ENCODE data around the gene ITPA.

ITPA gene

GRCh38 chr20:3193806-3194616 lies 15.3 kb upstream of the ITPA start:
- Histone ChIP-seq H3K36me3 (ENCODE audit: control insufficient read depth in 1 of 2, insufficient read depth in 2 of 2, low read length in 2 of 2) (peaks cover 58 to 72% of the 10 kb centered on the region in 2 donors), H3K27ac (ENCODE audit: low read length) (no peak overlapping the region), H3K27me3 (ENCODE audit: low read depth, low read length) (no peaks in the 10 kb centered on the region), H3K9me3 (ENCODE audit: control insufficient read depth in 1 of 2, low read length in 2 of 2) (no peaks in the 10 kb centered on the region), H3K4me3 (ENCODE audit: low read depth in 1 of 2, low read length in 2 of 2) (no peak overlapping the region), H3K4me1 (ENCODE audit: control insufficient read depth in 1 of 2, insufficient read depth in 2 of 2, low read length in 2 of 2) (no peaks in the 10 kb centered on the region)

DNA sequence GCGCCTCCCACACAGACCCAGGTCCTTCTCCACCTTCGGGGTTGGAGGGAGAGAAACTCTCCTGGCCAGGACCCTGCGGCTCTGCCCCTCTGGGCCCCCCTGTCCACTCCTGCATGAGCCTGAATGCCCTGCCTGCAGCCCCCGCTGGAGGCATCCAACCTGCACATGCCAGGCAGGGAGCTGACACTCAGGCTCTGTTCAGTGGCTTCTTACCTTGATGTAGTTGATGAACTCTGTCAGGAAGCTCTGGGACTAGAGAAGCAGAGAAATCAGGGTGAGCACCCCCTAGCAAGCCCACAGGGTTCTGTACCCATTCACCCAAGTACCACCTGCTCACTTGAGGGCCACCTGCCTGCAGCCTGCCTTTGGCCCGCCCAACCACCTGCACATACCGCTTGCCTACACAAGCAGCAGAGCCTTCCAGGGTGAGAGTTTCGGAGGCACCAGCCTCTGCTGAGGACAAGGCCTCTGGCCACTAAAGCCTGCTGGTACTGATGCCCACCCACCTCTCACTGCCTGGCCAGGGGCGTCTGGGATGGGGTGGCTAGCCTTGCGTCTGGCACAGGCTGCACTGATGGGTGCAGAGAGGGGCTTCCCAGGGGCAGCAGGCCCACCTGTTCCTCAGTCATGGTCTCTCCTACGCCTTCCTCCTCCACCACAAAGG lies 14.5 kb upstream of the ITPA start:
- H3K4me1 ChIP-seq (ENCODE audit: control insufficient read depth in 1 of 2, insufficient read depth in 2 of 2, low read length in 2 of 2), result no peaks in the 10 kb centered on the region
- no peaks in the 10 kb centered on the region for H3K9me3 ChIP-seq (ENCODE audit: control insufficient read depth in 1 of 2, low read length in 2 of 2)
- H3K27me3 ChIP-seq (ENCODE audit: low read depth, low read length), result no peaks in the 10 kb centered on the region
- no peak overlapping the region for H3K27ac ChIP-seq (ENCODE audit: low read length)
- peaks cover 64 to 76% of the 10 kb centered on the region in 2 donors for H3K36me3 ChIP-seq (ENCODE audit: control insufficient read depth in 1 of 2, insufficient read depth in 2 of 2, low read length in 2 of 2)
- no peak overlapping the region for H3K4me3 ChIP-seq (ENCODE audit: low read depth in 1 of 2, low read length in 2 of 2)

DNA sequence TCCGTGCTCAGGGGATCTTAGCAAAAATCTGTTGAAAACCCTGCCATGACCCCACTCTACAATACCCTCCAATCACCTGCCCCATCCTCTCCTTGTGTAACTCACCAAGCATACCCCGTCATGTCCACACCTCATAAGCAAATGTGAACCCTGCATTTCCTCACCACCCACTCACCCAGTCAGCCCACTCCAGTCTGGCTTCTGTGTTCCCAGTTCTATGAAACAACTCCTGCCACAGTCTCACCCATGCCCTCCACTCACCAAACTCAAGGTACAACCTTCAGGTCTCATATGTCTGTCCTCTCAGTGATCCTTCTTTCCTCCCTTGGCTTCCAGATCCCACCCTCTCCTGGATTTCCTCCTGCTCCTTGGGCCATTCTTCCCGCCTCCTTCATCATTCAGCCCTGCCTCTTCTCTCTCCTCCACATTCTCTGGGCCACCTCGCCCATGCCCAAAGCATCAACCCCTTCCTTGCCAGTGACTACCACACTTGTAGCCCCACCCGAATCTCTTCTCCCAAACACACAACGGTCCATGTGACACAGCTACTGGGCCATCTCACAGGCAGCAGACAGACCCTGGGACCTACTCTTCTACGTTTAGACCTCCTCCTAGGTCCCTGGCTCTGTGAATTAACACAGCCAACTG lies 13.6 kb upstream of the ITPA start:
- no peak overlapping the region for H3K27ac ChIP-seq (ENCODE audit: low read length)
- H3K4me1 ChIP-seq (ENCODE audit: control insufficient read depth in 1 of 2, insufficient read depth in 2 of 2, low read length in 2 of 2), result no peaks in the 10 kb centered on the region
- no peaks in the 10 kb centered on the region for H3K9me3 ChIP-seq (ENCODE audit: control insufficient read depth in 1 of 2, low read length in 2 of 2)
- peaks cover 65 to 75% of the 10 kb centered on the region in 2 donors for H3K36me3 ChIP-seq (ENCODE audit: control insufficient read depth in 1 of 2, insufficient read depth in 2 of 2, low read length in 2 of 2)
- H3K27me3 ChIP-seq (ENCODE audit: low read depth, low read length), result no peaks in the 10 kb centered on the region
- no peak overlapping the region for H3K4me3 ChIP-seq (ENCODE audit: low read depth in 1 of 2, low read length in 2 of 2)

DNA sequence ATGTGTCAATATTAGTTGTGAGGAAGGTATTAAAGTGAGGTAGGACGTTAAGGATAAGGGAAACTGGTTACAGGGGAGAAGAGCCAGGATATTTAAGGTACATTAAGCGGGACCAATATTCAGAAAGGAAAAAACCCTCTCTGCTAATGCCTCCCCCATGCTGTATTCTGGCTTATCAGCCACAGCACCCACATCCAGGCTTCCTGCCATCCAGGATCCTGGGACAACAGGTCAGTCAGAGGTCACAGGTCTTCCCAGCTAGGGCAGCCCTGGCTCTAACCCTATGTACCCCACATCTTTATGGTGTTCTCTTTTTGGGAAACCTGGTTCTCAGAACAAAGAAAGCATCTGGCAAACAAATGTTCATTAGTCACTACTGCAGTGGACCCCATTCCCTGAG lies 10.1 kb upstream of the ITPA start:
- Histone ChIP-seq H3K4me1 (ENCODE audit: control insufficient read depth in 1 of 2, insufficient read depth in 2 of 2, low read length in 2 of 2) (peaks cover 0 to 10% of the 10 kb centered on the region in 2 donors), H3K36me3 (ENCODE audit: control insufficient read depth in 1 of 2, insufficient read depth in 2 of 2, low read length in 2 of 2) (peaks cover 33 to 41% of the 10 kb centered on the region in 2 donors), H3K4me3 (ENCODE audit: low read depth in 1 of 2, low read length in 2 of 2) (no peak overlapping the region), H3K9me3 (ENCODE audit: control insufficient read depth in 1 of 2, low read length in 2 of 2) (no peaks in the 10 kb centered on the region), H3K27me3 (ENCODE audit: low read depth, low read length) (no peaks in the 10 kb centered on the region), H3K27ac (ENCODE audit: low read length) (no peak overlapping the region)

GRCh38 chr20:3199976-3200755 lies 9.1 kb upstream of the ITPA start:
- Histone ChIP-seq H3K36me3 (ENCODE audit: control insufficient read depth in 1 of 2, insufficient read depth in 2 of 2, low read length in 2 of 2) (peaks cover 24 to 31% of the 10 kb centered on the region in 2 donors), H3K4me1 (ENCODE audit: control insufficient read depth in 1 of 2, insufficient read depth in 2 of 2, low read length in 2 of 2) (peaks cover 0 to 10% of the 10 kb centered on the region in 2 donors), H3K27ac (ENCODE audit: low read length) (no peak overlapping the region), H3K9me3 (ENCODE audit: control insufficient read depth in 1 of 2, low read length in 2 of 2) (no peaks in the 10 kb centered on the region), H3K4me3 (ENCODE audit: low read depth in 1 of 2, low read length in 2 of 2) (no peak overlapping the region), H3K27me3 (ENCODE audit: low read depth, low read length) (no peaks in the 10 kb centered on the region)

DNA sequence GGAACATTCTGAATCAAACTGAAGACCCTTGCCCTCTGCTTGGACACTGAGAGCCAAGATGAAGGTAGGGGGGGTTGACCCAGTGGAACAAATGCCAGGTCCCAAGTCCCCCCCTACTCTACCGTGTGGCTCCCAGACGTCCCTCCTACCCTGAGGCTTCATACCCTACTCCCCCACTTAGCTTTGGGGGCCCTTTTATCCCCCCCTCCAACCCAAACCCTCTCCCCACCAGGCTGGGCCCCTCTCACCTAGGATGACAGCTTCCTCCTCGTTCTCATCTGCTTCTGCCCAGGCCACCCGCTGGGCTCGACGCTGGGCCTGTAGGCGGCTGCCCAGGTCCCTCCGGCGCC lies 6.4 kb upstream of the ITPA start:
- Histone ChIP-seq H3K4me1 (ENCODE audit: control insufficient read depth in 1 of 2, insufficient read depth in 2 of 2, low read length in 2 of 2) (peaks cover 0 to 10% of the 10 kb centered on the region in 2 donors), H3K9me3 (ENCODE audit: control insufficient read depth in 1 of 2, low read length in 2 of 2) (no peaks in the 10 kb centered on the region), H3K36me3 (ENCODE audit: control insufficient read depth in 1 of 2, insufficient read depth in 2 of 2, low read length in 2 of 2) (peaks cover 14 to 19% of the 10 kb centered on the region in 2 donors), H3K27ac (ENCODE audit: low read length) (no peak overlapping the region), H3K4me3 (ENCODE audit: low read depth in 1 of 2, low read length in 2 of 2) (peak overlapping the region; percentile 85 to 93), H3K27me3 (ENCODE audit: low read depth, low read length) (no peaks in the 10 kb centered on the region)

- Histone ChIP-seq H3K4me1 (ENCODE audit: control insufficient read depth in 1 of 2, insufficient read depth in 2 of 2, low read length in 2 of 2) (peaks cover 0 to 14% of the 10 kb centered on the region in 2 donors), H3K27me3 (ENCODE audit: low read depth, low read length) (no peaks in the 10 kb centered on the region), H3K27ac (ENCODE audit: low read length) (peak overlapping the region; percentile 69), H3K9me3 (ENCODE audit: control insufficient read depth in 1 of 2, low read length in 2 of 2) (no peaks in the 10 kb centered on the region), H3K36me3 (ENCODE audit: control insufficient read depth in 1 of 2, insufficient read depth in 2 of 2, low read length in 2 of 2) (peaks cover 14 to 19% of the 10 kb centered on the region in 2 donors), H3K4me3 (ENCODE audit: low read depth in 1 of 2, low read length in 2 of 2) (peak overlapping the region; percentile 85 to 93)
Measured at GRCh38 chr20:3203315-3204123, 5.8 kb upstream of the ITPA start.

DNA sequence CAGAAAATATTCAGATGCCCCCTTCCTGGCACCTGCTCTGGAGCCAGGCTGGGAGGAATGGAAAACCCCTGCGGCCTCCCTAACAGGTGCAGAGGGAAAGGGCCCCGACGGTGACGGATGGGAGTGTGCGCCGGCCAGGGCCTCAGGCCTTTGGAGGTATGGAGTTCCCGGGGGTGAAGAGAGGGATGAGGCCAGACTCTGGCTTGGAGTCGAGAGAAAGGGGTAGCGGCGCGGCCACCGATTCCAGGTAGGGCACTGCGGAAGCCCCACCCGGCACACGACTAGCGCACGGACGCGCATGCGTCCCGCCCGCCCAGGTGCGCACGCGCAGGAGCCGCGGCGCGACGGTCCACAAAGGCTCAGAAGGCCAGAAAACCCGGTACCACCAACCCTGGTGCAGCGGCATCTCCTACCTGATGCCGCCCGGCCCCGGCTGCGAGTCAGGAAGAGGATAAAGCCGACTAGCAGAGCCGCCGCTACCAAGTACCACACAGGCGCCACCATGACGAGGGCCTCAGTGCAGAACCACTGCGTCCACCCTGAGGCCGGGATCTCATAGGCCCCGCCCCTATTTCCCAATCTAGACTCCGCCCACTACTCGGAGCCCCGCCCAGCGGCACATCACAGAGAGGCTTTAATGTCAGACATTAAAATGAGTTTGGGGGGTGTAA lies 5.0 kb upstream of the ITPA start, which contains the start of gene DDRGK1:
DDRGK1 (minus strand) TSS at position 559 of the 671 bp plus-strand sequence; CDS start at position 504, 55 bp downstream.
- Histone ChIP-seq H3K4me1 (ENCODE audit: control insufficient read depth in 1 of 2, insufficient read depth in 2 of 2, low read length in 2 of 2) (peaks cover 0 to 18% of the 10 kb centered on the region in 2 donors), H3K4me3 (ENCODE audit: low read depth in 1 of 2, low read length in 2 of 2) (peak within 1 kb of the TSS; percentile 85 to 93), H3K27me3 (ENCODE audit: low read depth, low read length) (no peaks in the 10 kb centered on the region), H3K36me3 (ENCODE audit: control insufficient read depth in 1 of 2, insufficient read depth in 2 of 2, low read length in 2 of 2) (peaks cover 12 to 14% of the 10 kb centered on the region in 2 donors), H3K27ac (ENCODE audit: low read length) (peak within 1 kb of the TSS; percentile 69), H3K9me3 (ENCODE audit: control insufficient read depth in 1 of 2, low read length in 2 of 2) (no peaks in the 10 kb centered on the region)

DNA sequence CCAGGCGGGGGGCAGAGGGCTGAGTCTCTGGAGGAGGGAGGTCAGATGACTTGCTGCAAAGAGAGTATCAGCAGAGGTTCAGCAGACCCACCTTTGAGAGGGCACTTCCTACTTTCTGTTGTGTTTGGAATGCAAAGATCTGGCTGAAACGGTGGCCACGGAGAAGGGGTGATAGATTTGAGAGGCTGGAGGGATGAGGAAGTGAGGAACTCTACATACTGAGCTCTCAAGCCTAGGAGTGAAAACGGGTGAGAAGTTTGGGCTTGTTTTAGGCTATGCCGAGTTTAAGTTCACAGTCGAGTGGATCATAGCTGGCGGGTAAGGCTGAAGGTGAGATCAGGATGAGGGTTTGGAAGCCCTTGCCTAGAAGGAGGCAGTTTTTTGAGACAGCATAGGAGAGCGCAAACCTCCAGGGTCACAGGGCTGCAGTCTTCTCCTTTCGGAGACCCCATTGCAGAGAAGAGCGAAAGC lies 477 bp upstream of the ITPA start:
- peak overlapping the region; percentile 56 for H3K27ac ChIP-seq (ENCODE audit: low read length)
- H3K9me3 ChIP-seq (ENCODE audit: control insufficient read depth in 1 of 2, low read length in 2 of 2), result no peaks in the 10 kb centered on the region
- H3K4me3 ChIP-seq (ENCODE audit: low read depth in 1 of 2, low read length in 2 of 2), result peak overlapping the region; percentile 80 to 98

DNA sequence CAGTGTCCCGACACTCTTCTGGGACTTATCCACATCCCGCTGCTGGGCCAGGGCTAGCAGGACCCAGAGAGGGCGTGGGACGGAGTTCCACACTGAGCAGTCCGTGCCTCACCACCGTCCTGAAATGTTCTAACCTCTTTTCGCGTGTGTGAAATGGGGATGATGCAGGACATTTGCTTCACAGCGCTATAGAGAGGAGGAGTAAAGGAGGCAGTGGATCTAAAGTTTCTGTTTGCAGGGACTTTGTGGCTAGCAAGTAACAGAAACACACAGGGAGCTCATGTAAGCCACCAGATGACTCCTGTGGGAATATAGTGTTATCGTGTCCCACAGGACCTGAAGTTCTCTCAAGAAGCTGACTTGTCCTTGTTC lies 634 bp downstream of the ITPA start:
- Histone ChIP-seq H3K4me1 (ENCODE audit: control insufficient read depth in 1 of 2, insufficient read depth in 2 of 2, low read length in 2 of 2) (peaks cover 0 to 18% of the 10 kb centered on the region in 2 donors), H3K4me3 (ENCODE audit: low read depth in 1 of 2, low read length in 2 of 2) (peak overlapping the region; percentile 80 to 98), H3K9me3 (ENCODE audit: control insufficient read depth in 1 of 2, low read length in 2 of 2) (no peaks in the 10 kb centered on the region), H3K27ac (ENCODE audit: low read length) (peak overlapping the region; percentile 56), H3K27me3 (ENCODE audit: low read depth, low read length) (no peaks in the 10 kb centered on the region), H3K36me3 (ENCODE audit: control insufficient read depth in 1 of 2, insufficient read depth in 2 of 2, low read length in 2 of 2) (peaks cover 0 to 13% of the 10 kb centered on the region in 2 donors)

More for the DNA sequence above, 477 bp upstream of the ITPA start:
- Histone ChIP-seq H3K27me3 (ENCODE audit: low read depth, low read length) (no peaks in the 10 kb centered on the region), H3K4me1 (ENCODE audit: control insufficient read depth in 1 of 2, insufficient read depth in 2 of 2, low read length in 2 of 2) (peaks cover 0 to 18% of the 10 kb centered on the region in 2 donors), H3K36me3 (ENCODE audit: control insufficient read depth in 1 of 2, insufficient read depth in 2 of 2, low read length in 2 of 2) (peaks cover 0 to 10% of the 10 kb centered on the region in 2 donors)

Measured in muscle layer of duodenum (tissue), 2 donors.